ENCODE data around the gene TTC1.

The TTC1 gene

DNA sequence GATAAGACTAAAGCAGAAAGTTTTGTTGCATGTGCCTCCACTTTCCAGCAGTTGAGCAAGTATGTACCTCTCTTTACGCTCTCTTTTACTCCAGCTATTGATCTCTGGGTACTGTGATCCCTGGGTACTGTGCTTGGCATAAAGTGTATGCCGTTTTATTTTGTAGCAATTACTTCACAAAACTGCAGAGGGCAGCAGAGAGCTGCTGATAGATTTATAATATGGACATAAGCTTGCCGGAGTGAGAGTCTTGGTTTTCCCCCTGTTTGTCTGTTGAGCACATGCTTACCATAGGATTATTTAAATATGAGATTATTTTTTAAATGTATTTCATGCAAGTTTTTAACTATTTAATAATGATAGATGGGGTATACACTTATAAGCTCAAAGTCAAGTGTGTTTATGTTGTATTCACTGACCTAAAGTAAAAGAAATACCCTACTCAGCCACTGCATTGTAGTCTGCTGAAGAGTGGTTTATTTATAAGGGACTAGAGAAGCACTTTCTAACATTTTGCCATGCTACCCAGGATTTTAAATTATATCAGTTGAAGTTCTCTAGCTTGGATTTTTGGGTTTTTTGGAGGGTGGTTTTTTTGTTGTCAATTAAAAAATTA is 13.0 kb downstream of the TTC1 start:
- H3K4me1 ChIP-seq (ENCODE audit: control insufficient read depth, low read length) = no peaks in the 10 kb centered on the region
- H3K27ac ChIP-seq (ENCODE audit: low read depth, low read length) = no peak overlapping the region
- peaks cover 15% of the 10 kb centered on the region for H3K36me3 ChIP-seq (ENCODE audit: control insufficient read depth, low read length)
- H3K79me2 ChIP-seq (ENCODE audit: control insufficient read depth, low read length) = 0 out of 2 replicates have a peak, but pooled peaks cover 4% of the 10 kb centered on the region
- TF ChIP-seq, protein P1, sequence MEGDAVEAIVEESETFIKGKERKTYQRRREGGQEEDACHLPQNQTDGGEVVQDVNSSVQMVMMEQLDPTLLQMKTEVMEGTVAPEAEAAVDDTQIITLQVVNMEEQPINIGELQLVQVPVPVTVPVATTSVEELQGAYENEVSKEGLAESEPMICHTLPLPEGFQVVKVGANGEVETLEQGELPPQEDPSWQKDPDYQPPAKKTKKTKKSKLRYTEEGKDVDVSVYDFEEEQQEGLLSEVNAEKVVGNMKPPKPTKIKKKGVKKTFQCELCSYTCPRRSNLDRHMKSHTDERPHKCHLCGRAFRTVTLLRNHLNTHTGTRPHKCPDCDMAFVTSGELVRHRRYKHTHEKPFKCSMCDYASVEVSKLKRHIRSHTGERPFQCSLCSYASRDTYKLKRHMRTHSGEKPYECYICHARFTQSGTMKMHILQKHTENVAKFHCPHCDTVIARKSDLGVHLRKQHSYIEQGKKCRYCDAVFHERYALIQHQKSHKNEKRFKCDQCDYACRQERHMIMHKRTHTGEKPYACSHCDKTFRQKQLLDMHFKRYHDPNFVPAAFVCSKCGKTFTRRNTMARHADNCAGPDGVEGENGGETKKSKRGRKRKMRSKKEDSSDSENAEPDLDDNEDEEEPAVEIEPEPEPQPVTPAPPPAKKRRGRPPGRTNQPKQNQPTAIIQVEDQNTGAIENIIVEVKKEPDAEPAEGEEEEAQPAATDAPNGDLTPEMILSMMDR (IDR thresholded peaks at IDR 0.05; ENCODE audit: low read depth, low read length, poor library complexity, severe bottlenecking) = peak; percentile 71
- no peak for TF ChIP-seq EZH2phosphoT487 (IDR thresholded peaks at IDR 0.05; ENCODE audit: borderline replicate concordance, low read length)
- H3K4me2 ChIP-seq (ENCODE audit: low read length) = no peak overlapping the region
- no peaks in the 10 kb centered on the region for H3K9me3 ChIP-seq (ENCODE audit: control insufficient read depth, insufficient read depth, low read length)
- H3K9me2 ChIP-seq (replicated peaks; ENCODE audit: control insufficient read depth, low read length) = no peaks in the 10 kb centered on the region
- H3K4me3 ChIP-seq (ENCODE audit: low read length) = no peak overlapping the region
- H4K20me1 ChIP-seq (ENCODE audit: control insufficient read depth, insufficient read depth, low read depth, low read length) = no peaks in the 10 kb centered on the region
- no peaks in the 10 kb centered on the region for H3K27me3 ChIP-seq (ENCODE audit: control insufficient read depth, low read length)
- H3F3A ChIP-seq (ENCODE audit: control insufficient read depth, insufficient read depth) = no peaks in the 10 kb centered on the region; the same call in 1 of the 2 replicates

DNA sequence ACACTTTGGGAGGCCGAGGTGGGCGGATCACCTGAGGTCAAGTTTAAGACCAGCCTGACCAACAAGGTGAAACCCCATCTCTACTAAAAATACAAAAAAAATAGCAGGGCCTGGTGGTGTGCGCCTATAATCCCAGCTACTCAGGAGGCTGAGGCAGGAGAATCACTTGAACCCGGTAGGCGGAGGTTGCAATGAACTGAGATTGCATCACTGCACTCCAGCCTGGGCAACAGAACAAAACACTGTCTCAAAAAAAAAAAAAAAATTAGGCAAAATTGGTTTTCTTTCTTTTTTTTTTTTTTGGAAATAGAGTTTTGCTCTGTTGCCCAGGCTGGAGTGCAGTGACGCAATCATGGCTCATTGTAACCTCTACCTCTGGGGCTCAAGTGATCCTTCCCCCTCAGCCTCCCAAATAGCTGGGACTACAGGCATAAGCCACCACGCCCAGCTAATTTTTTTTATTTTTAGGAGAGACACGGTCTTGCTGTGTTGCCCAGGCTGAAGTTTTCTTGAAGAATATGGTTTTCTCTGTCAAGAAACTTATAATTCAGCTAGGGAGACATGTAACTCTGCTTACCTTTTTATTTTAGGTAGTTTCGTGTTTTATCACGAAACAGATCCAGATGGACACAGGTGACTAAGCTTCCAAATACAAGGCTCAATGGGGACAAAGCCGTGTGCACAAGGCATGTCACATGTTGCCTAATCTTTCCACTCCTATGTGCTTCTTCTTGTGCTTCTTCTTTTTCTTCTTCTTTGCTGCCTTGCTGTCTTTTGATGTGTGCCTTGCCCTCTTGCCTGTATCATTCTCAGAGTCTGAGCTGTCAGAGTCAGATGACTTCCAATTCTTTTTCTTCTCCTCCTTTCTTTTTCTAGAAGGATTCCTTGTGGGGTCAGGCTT is 14.3 kb downstream of the TTC1 start:
- H3K27me3 ChIP-seq (ENCODE audit: control insufficient read depth, low read length) = no peaks in the 10 kb centered on the region
- no peaks in the 10 kb centered on the region for H4K20me1 ChIP-seq (ENCODE audit: control insufficient read depth, insufficient read depth, low read depth, low read length)
- H3K36me3 ChIP-seq (ENCODE audit: control insufficient read depth, low read length) = peaks cover 13% of the 10 kb centered on the region
- H3K4me3 ChIP-seq (ENCODE audit: low read length) = no peak overlapping the region
- no peaks in the 10 kb centered on the region; the same call in 1 of the 2 replicates for H3K79me2 ChIP-seq (ENCODE audit: control insufficient read depth, low read length)
- H3K4me2 ChIP-seq (ENCODE audit: low read length) = no peak overlapping the region
- H3K4me1 ChIP-seq (ENCODE audit: control insufficient read depth, low read length) = no peaks in the 10 kb centered on the region
- H3K9me2 ChIP-seq (replicated peaks; ENCODE audit: control insufficient read depth, low read length) = no peaks in the 10 kb centered on the region
- no peaks in the 10 kb centered on the region for H3K9me3 ChIP-seq (ENCODE audit: control insufficient read depth, insufficient read depth, low read length)
- TF ChIP-seq, protein P1 (IDR thresholded peaks at IDR 0.05; ENCODE audit: low read depth, low read length, poor library complexity, severe bottlenecking) = no peak
- TF ChIP-seq EZH2phosphoT487 (IDR thresholded peaks at IDR 0.05; ENCODE audit: borderline replicate concordance, low read length) = no peak
- H3K27ac ChIP-seq (ENCODE audit: low read depth, low read length) = no peak overlapping the region
- no peaks in the 10 kb centered on the region for H3F3A ChIP-seq (ENCODE audit: control insufficient read depth, insufficient read depth)

DNA sequence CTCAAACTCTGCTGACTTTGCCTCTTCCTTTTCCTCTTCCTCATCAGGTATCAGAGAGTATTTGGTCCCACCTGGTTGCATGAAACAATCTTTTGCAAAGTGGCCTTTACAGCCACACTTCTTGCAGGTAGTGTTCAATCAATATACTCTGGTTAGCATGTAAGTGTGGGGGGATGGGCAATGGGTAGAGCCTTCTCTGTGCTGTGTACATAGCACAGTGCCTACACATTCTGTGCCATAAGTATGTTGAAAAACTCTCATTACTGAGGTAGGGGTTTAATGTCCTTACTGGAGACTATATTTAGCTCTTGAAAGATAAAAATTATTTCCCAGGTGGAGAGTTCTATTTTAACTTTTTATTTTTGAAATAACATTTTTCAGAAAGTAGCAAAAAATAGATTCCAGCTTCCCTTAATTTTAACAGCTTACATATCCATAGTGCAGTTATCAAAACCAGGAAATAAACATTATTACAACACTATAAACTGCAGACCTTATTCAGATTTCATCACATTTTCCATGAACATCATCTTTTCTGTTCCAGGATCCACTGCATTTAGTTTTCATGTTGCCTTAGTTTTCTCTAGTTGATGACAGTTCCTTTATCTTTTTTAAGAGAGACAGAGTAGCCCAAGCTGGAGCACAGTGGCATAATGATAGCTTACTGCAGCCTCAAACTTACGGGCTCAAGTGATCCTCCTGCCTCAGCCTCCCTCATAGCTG is 15.1 kb downstream of the TTC1 start:
- H3K4me1 ChIP-seq (ENCODE audit: control insufficient read depth, low read length) = no peaks in the 10 kb centered on the region
- H3K27me3 ChIP-seq (ENCODE audit: control insufficient read depth, low read length) = no peaks in the 10 kb centered on the region
- TF ChIP-seq, protein P1 (IDR thresholded peaks at IDR 0.05; ENCODE audit: low read depth, low read length, poor library complexity, severe bottlenecking) = no peak
- TF ChIP-seq EZH2phosphoT487 (IDR thresholded peaks at IDR 0.05; ENCODE audit: borderline replicate concordance, low read length) = no peak
- H3K27ac ChIP-seq (ENCODE audit: low read depth, low read length) = no peak overlapping the region
- H3K9me2 ChIP-seq (replicated peaks; ENCODE audit: control insufficient read depth, low read length) = no peaks in the 10 kb centered on the region
- no peaks in the 10 kb centered on the region for H3K9me3 ChIP-seq (ENCODE audit: control insufficient read depth, insufficient read depth, low read length)
- no peaks in the 10 kb centered on the region for H3F3A ChIP-seq (ENCODE audit: control insufficient read depth, insufficient read depth)
- H3K79me2 ChIP-seq (ENCODE audit: control insufficient read depth, low read length) = no peaks in the 10 kb centered on the region; the same call in 1 of the 2 replicates
- H3K4me2 ChIP-seq (ENCODE audit: low read length) = no peak overlapping the region
- H3K36me3 ChIP-seq (ENCODE audit: control insufficient read depth, low read length) = peaks cover 20% of the 10 kb centered on the region
- no peak overlapping the region for H3K4me3 ChIP-seq (ENCODE audit: low read length)
- H4K20me1 ChIP-seq (ENCODE audit: control insufficient read depth, insufficient read depth, low read depth, low read length) = no peaks in the 10 kb centered on the region

Measured in DOHH2 (cell line).